Measurements from ENCODE around the gene METTL27. TPM values are rescaled to one million over a fixed set of nuclear protein-coding genes. Genes with fewer than 3 reads are reported as not detected.

The METTL27 gene
- polyA plus RNA-seq, 1 donor from 2014 or later, result 2.4 TPM

- H3K4me2 ChIP-seq (ENCODE audit: low read length), result no peak overlapping the region
- no peaks in the 10 kb centered on the region for H3K9me2 ChIP-seq (ENCODE audit: insufficient read depth, low read length)
- no peak overlapping the region for H3K27ac ChIP-seq (ENCODE audit: low read length)
- no peaks in the 10 kb centered on the region for H3K36me3 ChIP-seq (ENCODE audit: insufficient read depth, low read length)
- H3F3A ChIP-seq (ENCODE audit: insufficient read depth, low read length, poor library complexity, severe bottlenecking), result no peaks in the 10 kb centered on the region
- no peak overlapping the region for H3K9ac ChIP-seq (ENCODE audit: low read length)
- H3K4me3 ChIP-seq (ENCODE audit: low read length), result no peak overlapping the region
- H3K27me3 ChIP-seq (ENCODE audit: insufficient read depth, low read depth, low read length), result no peaks in the 10 kb centered on the region
- H2AFZ ChIP-seq (ENCODE audit: low read depth, low read length), result no peak overlapping the region
- H3K79me2 ChIP-seq (replicated peaks; ENCODE audit: insufficient read depth, low read length), result no peaks in the 10 kb centered on the region
- H3K9me3 ChIP-seq (ENCODE audit: low read length), result no peaks in the 10 kb centered on the region
- TF ChIP-seq SMC3 (conservative IDR thresholded peaks at IDR 0.05; ENCODE audit: poor library complexity) (no peak), MXI1 (conservative IDR thresholded peaks at IDR 0.05; ENCODE audit: poor library complexity, severe bottlenecking) (no peak), RAD21 (conservative IDR thresholded peaks at IDR 0.05) (no peak), CTCF (IDR thresholded peaks at IDR 0.05; ENCODE audit: poor library complexity, severe bottlenecking) (no peak), EZH2 (IDR thresholded peaks at IDR 0.05; ENCODE audit: borderline replicate concordance, insufficient read depth, low read length, poor library complexity, severe bottlenecking) (no peak), POLR2AphosphoS5 (IDR thresholded peaks at IDR 0.05) (no peak), TAF1 (IDR thresholded peaks at IDR 0.05; ENCODE audit: low read depth) (no peak), EP300 (conservative IDR thresholded peaks at IDR 0.05; ENCODE audit: poor library complexity, severe bottlenecking) (no peak)
- TF ChIP-seq, protein P1, sequence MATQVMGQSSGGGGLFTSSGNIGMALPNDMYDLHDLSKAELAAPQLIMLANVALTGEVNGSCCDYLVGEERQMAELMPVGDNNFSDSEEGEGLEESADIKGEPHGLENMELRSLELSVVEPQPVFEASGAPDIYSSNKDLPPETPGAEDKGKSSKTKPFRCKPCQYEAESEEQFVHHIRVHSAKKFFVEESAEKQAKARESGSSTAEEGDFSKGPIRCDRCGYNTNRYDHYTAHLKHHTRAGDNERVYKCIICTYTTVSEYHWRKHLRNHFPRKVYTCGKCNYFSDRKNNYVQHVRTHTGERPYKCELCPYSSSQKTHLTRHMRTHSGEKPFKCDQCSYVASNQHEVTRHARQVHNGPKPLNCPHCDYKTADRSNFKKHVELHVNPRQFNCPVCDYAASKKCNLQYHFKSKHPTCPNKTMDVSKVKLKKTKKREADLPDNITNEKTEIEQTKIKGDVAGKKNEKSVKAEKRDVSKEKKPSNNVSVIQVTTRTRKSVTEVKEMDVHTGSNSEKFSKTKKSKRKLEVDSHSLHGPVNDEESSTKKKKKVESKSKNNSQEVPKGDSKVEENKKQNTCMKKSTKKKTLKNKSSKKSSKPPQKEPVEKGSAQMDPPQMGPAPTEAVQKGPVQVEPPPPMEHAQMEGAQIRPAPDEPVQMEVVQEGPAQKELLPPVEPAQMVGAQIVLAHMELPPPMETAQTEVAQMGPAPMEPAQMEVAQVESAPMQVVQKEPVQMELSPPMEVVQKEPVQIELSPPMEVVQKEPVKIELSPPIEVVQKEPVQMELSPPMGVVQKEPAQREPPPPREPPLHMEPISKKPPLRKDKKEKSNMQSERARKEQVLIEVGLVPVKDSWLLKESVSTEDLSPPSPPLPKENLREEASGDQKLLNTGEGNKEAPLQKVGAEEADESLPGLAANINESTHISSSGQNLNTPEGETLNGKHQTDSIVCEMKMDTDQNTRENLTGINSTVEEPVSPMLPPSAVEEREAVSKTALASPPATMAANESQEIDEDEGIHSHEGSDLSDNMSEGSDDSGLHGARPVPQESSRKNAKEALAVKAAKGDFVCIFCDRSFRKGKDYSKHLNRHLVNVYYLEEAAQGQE (IDR thresholded peaks at IDR 0.05; ENCODE audit: borderline replicate concordance), result no peak
- H4K20me1 ChIP-seq (ENCODE audit: insufficient read depth), result no peaks in the 10 kb centered on the region
Observed at GRCh38 chr7:73890555-73891147, 48.3 kb upstream of the METTL27 start.

GRCh38 chr7:73888959-73889358, 46.6 kb upstream of the METTL27 start:
- Histone ChIP-seq H3F3A (ENCODE audit: insufficient read depth, low read length, poor library complexity, severe bottlenecking) (no peaks in the 10 kb centered on the region), H3K36me3 (ENCODE audit: insufficient read depth, low read length) (no peaks in the 10 kb centered on the region), H3K4me3 (ENCODE audit: low read length) (no peak overlapping the region), H2AFZ (ENCODE audit: low read depth, low read length) (no peak overlapping the region), H3K4me2 (ENCODE audit: low read length) (no peak overlapping the region), H3K9ac (ENCODE audit: low read length) (no peak overlapping the region), H3K27me3 (ENCODE audit: insufficient read depth, low read depth, low read length) (no peaks in the 10 kb centered on the region), H3K9me2 (ENCODE audit: insufficient read depth, low read length) (no peaks in the 10 kb centered on the region), H4K20me1 (ENCODE audit: insufficient read depth) (no peaks in the 10 kb centered on the region), H3K79me2 (replicated peaks; ENCODE audit: insufficient read depth, low read length) (no peaks in the 10 kb centered on the region), H3K27ac (ENCODE audit: low read length) (no peak overlapping the region), H3K9me3 (ENCODE audit: low read length) (no peaks in the 10 kb centered on the region)
- TF ChIP-seq, protein P1 (IDR thresholded peaks at IDR 0.05; ENCODE audit: borderline replicate concordance), result no peak

All from neural cell (in vitro differentiated cells).